Stimulated activated CD8-positive, alpha-beta memory T cell treated with anti-CD3 and anti-CD28 coated beads, Interleukin-2, amount 100 ng/mL, for 1 hour (primary cell): ENCODE results near the gene AIMP1.
"Not testable (repeated sequence)": the region's sequence is repeated elsewhere in the genome, so short reads cannot be mapped to it uniquely, and the experiment has no call there.

ENCODE experiments used
- DNase-seq, 2 donors: peaks; one replicate each; pipeline ENCODE4 v3.0.0-alpha.2; 2020; ENCODE audit warnings: low read depth in 2 of 2

Gene AIMP1

GRCh38 chr4:106351016-106351415, 34.7 kb downstream of the AIMP1 start:
- DNase-seq, result no peak

- DNase-seq, result no peak
Observed at GRCh38 chr4:106353786-106354185, 37.4 kb downstream of the AIMP1 start.

- DNase-seq, result no peak
Observed at GRCh38 chr4:106355193-106355592, 38.8 kb downstream of the AIMP1 start.

GRCh38 chr4:106358899-106359298, 42.5 kb downstream of the AIMP1 start:
- no peak for DNase-seq

GRCh38 chr4:106362086-106362825, 45.9 kb downstream of the AIMP1 start:
- no peak for DNase-seq

DNA sequence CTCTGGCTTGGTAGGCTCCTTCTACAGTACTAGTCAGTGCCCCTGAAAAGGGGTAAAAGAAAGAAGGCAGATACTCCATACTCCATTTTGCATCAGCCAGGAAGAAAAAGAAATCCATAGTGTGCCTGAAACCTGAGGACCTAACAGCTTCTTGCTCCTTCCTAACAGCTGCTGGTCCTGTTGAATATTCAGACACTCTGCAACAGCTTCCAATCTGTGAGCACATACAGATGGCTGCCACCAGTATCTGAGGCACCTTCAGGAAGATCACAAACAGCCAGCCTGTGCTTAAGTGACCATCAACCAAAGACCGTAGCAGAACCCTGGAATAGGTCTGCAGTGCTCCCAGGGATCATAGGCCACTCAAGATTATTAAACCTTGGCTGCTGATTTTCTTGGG, 47.9 kb downstream of the AIMP1 start:
- no peak for DNase-seq

DNA sequence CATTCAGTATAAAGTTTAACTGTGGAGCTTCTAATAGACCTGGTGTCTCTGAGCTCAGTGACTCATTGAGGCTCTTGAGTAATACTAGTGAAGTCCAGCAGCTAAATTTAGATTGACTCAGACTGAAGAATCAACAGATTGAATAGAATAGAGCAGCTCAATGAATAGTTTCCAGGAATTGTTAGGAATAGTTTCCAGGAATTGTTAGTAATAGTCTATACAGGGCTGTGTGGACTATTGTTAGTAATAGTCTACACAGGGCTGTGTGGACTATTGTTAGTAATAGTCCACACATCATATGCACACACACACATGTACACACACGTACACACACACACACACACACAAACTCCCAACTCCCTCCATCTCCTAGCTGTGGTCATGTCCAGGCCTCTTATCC, 49.3 kb downstream of the AIMP1 start:
- no peak for DNase-seq

- no peak for DNase-seq
Observed at GRCh38 chr4:106366026-106366425, 49.7 kb downstream of the AIMP1 start.

- DNase-seq, result no peak
Observed at GRCh38 chr4:106367072-106367471, 50.7 kb downstream of the AIMP1 start.

DNA sequence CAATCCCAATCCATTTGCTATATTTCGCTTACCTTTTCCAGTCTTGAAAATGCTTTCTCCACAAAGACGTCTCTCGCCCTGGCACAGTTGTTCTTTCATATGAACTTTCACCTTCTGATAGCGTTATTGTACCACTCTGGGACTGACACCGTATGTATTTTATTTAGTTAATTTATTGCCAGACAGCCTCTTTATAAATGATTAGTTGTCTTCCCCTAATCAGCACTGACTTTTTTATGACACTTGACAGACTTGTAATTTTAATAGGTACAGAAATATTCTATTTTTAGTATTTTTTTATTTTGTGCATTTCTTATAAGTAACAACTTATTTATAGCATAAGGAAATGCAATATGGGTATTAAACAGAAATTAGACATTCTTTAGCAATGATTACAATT, 52.3 kb downstream of the AIMP1 start, which contains the start of gene GIMD1:
Gene GIMD1, minus strand, starts transcription at position 101 of the 400 bp plus-strand sequence. CDS start 1,343 bp downstream, outside the sequence.
- no peak for DNase-seq

DNA sequence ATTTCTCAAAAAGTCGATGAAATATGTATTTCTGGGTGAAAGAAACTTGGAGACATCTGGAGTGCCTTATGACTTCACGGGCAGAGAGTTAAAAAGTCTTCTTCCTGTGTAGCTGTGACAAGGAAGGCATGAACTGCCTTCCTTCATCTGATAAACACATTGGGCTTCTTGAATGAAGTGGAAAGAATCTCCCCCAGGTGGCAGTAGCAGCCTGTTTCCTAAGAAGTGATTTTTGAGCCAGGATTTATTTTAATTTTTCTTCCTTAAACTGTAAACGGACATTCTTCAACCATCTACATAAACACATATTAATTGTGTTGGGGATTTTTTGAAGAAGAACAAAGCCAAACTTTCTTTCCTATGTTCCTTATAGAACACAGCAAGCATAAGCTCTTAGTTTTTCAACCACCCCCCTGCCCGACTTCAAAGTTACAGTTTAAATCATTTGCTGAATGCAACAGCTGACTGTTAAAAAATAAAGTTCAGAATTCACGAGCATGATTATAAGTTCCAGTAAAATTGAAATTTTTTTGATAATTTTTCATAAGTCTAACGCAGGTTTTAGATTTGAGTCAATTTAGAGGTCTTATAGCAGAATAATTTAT, 53.2 kb downstream of the AIMP1 start:
- DNase-seq, result no peak

- no peak for DNase-seq
Observed at GRCh38 chr4:106370214-106370613, 53.9 kb downstream of the AIMP1 start.

- no peak for DNase-seq
Observed at GRCh38 chr4:106371161-106371560, 54.8 kb downstream of the AIMP1 start.

GRCh38 chr4:106373026-106373425, 56.7 kb downstream of the AIMP1 start:
- DNase-seq, result no peak

DNA sequence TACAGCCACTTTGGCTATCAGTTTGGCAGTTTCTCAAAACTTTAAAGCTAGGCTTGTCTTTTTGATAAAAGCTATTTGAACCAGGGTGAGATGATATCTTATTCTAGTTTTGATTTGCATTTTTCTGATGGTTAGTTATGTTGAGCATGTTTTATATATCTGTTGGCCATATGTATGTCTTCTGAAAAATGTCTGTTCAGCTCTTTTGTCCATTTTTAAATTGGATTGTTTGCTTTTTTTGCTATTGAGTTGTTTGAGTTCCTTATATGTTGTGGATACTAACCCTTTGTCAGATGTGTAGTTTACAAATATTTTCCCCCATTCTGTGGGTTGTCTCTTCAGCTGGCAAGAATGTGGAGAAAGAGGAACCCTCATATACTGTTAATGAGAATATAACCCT, 63.8 kb downstream of the AIMP1 start:
- no peak for DNase-seq

DNA sequence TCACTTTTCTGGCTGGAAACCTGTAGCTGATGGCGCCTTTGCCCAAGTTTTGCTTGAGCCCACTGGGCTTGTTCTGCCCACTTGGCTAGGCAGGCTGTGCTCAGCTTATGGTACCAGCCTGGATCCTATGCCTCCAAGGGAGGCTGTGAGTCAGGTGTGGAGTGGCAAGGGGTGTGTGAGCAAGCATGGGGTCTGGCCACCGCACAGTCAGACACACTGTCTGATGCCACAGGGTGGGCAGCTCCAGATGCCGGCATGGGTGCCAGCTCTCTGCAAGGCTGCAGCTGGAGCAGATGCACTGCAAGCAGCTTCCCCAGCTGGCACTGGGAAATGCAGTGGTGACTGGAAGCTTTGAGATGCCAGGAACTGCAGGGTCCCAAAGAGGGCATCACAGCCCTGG, 68.5 kb downstream of the AIMP1 start:
- no peak for DNase-seq

- DNase-seq, result no peak
Observed at GRCh38 chr4:106385853-106386393, 69.6 kb downstream of the AIMP1 start.

GRCh38 chr4:106395582-106395981, 79.2 kb downstream of the AIMP1 start:
- no peak for DNase-seq

- not testable (repeated sequence) for DNase-seq
Observed at GRCh38 chr4:106398898-106399297, 82.5 kb downstream of the AIMP1 start.
